ENCODE results near the gene BDKRB2.

Gene BDKRB2

DNA sequence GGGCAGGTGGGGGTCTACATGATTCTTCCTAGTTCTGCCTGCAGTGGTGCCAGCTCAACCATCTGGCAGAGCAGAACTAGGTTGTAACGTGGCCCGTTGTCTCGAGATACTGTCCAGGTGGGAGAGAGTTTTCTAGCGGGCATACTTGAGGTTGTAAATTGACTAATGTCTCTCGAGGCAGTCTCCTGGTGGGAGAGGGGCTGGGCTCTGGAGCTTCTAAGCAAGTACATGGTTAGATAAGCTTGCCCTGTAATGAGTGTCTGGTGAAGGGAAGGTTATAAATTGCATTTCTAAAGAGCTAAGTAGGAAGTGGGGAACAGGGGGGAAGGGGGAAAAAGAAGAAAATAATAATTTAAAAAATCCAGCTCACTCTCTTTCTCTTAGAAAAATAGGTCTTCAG, 69.5 kb downstream of the BDKRB2 start:
- DNase-seq = peak; percentile 54 to 73

DNA sequence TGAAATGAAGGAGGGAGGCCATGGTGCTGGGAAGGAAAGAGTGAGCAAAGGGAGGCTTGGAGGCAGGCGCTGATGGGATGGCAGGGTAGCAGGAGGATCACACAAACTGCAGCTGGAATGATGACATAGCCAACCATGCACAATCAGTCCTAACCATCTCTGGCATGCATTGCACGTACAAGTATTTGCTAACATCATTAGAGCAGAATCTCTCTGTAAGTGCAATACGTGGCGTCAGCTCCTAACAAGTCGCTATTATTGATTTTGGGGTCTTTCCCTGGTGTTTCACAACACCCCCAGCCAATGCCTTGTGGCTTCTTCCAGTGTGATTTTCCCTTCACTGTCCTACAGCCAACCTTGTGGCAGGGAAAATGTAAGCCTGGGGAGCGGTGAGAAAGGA, 69.9 kb downstream of the BDKRB2 start:
- DNase-seq = no peak

DNA sequence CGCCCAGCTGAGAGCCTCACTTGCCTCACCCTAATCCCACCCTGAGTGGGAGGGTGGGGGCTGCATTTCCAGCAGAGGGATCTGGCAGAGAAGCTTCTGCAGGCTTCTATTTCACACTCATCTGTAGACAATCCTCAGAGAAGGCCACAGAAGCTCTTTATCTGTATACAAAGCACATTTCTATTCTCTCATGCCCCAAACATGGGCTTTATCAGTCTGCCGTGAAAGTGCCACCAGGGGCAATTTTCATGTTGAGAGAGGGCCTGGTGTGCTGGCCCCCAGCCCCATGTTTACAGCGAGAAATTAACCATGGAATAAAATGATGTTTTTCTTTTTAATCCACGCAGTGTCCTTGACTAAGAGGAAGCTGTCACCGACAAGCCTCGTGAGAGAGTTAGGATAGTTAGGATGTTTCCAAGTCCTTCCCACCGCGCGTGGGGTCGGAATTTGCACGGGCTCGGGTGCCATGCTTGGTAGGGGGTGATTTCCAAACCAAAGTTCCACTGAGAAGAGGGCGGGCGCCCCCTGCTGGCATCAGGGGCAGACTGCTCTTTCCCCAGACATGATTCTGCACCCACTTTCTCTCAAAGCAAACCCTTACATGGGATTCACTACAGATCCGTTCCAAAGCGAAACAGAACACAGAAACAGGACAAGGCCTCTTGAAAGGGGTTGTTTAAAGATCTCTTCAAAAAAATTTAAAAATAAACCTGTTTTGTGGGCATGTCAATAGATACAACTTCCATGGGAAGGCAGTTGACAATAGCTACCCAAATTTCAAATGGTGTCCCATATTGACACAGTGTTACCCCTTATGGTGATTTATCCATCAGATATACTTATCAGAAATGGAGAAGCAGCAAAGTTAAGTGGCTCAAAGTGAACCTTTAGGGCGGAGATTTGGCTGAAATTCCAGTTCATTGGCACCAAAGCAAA, 70.8 kb downstream of the BDKRB2 start:
- peak; percentile 78 to 90 for DNase-seq

DNA sequence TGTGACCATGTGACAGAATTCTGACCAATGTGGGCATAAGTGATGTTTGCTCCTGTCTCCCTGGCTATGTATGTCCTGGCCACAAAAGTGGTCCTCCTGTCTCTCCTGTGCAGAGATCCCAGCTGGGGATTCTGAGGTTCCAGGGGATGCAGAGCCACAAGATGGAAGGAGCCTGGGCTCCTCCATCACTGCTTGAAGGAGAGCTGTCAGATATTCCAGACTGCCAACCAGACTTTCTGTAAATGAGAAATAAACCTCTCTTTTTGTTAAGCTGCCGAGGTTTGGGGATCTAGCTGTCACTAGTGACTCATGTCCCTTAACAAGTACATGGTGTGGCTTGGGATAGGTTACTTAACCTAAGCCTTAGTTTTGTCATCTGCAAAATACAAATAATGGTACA, 73.3 kb downstream of the BDKRB2 start:
- no peak for DNase-seq

DNA sequence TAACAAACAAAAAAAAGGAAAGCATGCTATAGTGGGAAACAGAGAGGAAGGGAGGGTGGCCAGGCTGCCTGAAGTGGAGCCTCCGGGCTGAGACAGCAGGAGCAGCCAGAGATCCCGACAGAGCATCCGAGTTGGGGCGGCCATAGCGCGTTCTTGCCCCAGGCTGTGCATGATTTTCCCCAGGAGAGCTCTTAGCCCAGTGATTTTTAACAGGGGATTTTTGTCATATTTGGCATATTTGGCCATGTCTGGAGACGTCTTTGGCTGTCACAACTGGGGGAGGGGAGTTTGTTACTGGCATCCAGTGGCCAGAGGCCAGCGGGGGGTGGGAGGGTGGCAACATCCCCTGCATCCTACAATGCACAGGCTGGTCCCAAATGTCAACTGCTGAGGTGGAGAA, 74.9 kb downstream of the BDKRB2 start:
- no peak for DNase-seq

DNA sequence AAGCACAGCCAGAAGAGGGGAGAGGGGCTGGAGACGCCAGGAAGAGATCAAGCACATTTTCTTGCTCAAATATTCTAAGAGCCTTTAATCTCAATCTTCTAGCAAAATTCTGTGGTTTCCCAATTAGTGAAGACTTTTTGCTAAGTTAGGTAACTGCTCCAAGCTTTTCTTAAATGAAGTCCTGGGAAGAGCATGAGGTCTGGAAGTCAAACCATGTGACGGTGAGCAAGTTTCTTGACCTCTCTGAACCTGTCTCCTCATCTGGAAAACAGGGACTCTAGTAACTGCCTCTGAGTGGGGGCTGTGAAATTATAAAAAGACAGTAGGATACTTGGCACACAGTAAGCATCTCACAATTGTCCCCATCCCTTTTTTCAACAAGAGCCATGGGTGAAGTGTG, 75.5 kb downstream of the BDKRB2 start:
- DNase-seq = no peak

DNA sequence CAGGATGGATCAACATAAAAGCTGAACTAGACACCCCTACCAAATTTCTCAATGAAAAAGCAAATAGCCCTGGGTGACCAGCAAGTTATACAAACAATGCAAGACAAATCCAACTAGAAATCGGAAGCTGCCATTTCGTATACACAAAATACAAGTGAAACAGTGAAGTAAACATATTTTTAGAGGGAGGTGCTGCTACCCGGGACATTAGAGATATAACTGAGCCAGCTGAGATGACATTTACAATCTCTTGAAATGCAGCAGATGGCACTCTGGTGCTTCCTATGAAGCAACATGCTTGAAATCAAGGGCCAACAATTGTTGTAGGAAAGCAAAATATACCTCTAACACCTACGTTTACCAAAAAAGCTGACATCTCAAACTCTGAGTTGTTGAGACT, 76.8 kb downstream of the BDKRB2 start:
- peak in 1 of 2 experiments; percentile 68 for DNase-seq

DNA sequence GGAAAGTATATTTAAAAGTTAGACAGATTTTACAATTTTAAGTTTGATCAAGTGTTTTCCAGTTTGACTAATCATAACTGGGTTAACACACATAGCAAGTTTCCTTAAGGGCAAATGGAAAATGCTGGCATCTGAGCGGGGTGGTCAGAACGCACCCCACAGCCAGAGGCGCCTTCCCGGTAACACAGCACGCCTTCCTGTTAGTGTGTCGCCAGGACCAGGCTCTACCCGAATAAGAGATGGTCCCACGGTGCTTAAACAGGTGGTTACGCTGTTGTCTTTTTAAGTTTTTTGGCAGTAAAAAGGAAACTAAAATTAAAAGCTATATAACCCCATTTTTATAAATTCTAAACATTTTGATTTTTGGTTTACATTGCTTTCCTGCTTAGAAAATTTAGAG, 79.4 kb downstream of the BDKRB2 start:
- no peak for DNase-seq

DNA sequence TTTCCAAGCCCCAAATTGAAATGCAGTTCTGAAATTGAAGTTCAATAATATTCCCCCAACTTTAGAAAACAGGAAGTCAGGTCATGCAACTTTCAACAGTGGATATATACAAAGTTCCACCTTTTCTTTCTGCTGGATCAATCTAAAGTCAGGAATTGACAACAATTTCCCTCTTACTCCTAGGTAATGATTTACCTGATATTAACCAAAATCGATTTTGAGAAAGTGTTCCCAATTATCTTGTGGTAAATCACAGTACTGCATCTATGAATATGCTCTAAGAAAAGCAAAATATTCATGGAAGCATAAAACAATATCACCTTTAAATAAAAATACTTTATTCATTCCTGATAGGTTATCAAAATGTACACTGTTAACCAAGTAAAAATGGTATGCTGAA, 79.8 kb downstream of the BDKRB2 start:
- DNase-seq = no peak

DNA sequence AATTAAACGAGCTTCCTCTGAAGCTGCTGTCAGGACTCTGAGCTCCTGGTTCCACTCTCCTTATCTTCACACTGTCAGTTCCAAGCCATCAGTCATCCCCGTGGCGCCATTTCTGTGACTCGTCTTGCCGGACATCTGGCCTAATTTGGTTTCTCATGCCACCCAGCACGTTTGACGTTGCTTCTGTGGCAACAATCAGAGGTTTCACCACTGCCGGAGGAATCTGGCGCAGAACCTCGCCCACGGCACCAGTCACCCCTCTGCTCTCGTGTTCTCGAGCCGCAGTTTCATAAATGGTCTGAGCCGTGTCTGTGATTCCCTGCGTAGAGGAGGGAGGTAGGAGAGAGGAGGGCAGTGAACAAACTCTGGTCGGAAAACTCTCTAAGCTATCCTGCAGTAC, 81.0 kb downstream of the BDKRB2 start:
- no peak for DNase-seq

DNA sequence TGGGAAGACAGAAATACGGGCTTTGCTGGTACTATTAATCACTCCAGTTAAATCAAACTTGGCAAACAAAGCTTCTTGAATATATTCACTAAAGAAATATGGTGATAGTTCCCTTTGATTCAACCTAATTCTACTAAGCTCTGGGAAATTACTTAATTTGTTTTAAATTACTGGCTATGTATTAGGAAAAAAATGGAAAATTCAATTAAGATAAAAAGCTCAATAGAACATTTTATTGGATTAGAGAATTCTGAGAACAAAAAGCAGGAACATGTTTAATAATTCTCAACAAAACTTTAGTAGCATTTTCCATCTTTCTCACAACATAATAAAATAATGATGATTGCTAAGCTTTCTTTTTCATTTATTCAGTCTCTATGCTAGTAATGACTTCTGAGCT, 81.6 kb downstream of the BDKRB2 start:
- DNase-seq = no peak

DNA sequence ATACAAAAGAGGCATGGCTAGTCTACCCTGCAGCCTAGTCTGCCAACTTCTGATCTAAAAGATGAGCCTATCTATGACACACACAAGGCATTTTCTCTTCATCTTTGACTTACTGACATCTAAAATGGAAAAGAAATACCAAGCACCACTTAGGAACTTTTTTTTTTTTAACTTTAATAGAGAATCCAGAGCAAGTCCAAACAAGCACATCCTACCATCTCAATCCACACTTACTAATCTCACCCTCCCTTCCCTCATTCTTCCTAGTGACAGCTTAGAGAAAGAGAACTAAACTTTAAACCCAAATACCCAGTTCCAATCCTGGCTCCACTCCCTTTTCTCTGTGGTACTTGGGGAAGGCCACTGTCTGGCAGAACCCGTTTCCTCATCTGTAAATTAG, 83.2 kb downstream of the BDKRB2 start:
- no peak for DNase-seq

Data from NCI-H524 (cell line).